Measurements from ENCODE around the gene RTN4R. TPM values are rescaled to one million over a fixed set of nuclear protein-coding genes. Genes with fewer than 3 reads are reported as not detected.
A peak's percentile ranks its signal among the peaks of the same experiment; 100 is the strongest.

Gene RTN4R
- total and polyA plus RNA-seq, 9 of the 15 experiments (the other 6 are each of a cell fraction or from before 2014, with no cell fraction given), result 0.04 to 2.8 (median 1.4) TPM; not detected in 3

GRCh38 chr22:20244250-20244648 is 23.9 kb downstream of the RTN4R start (continued):
- TF ChIP-seq ETS1 (conservative IDR thresholded peaks at IDR 0.05; ENCODE audit: control insufficient read depth, low read depth, low read length) (no peak), PHTF2 (CRISPR knock-in tag; IDR thresholded peaks at IDR 0.05) (no peak), ELF2 (CRISPR knock-in tag; IDR thresholded peaks at IDR 0.05) (0 out of 2 replicates have a peak, but pooled peaks have one; percentile 12), MEF2D (tag; conservative IDR thresholded peaks at IDR 0.05; ENCODE audit: low read depth) (no peak), ZNF324 (CRISPR knock-in tag; IDR thresholded peaks at IDR 0.05) (no peak), ZNF174 (CRISPR knock-in tag; IDR thresholded peaks at IDR 0.05) (no peak), MCM7 (IDR thresholded peaks at IDR 0.05) (no peak), ILK (tag; IDR thresholded peaks at IDR 0.05; ENCODE audit: borderline replicate concordance, low read depth) (no peak), MEIS2 (IDR thresholded peaks at IDR 0.05; ENCODE audit: partially characterized antibody) (no peak), MYC (IDR thresholded peaks at IDR 0.05; ENCODE audit: low read depth, low read length) (no peak), MYC (CRISPR knock-in tag; IDR thresholded peaks at IDR 0.05; ENCODE audit: borderline replicate concordance, low read depth) (0 out of 2 replicates have a peak, but pooled peaks have one; percentile 45), GABPA (tag; conservative IDR thresholded peaks at IDR 0.05; ENCODE audit: low read depth) (no peak), PBX2 (CRISPR knock-in tag; IDR thresholded peaks at IDR 0.05; ENCODE audit: low read depth) (no peak; the same call in 1 of the 2 replicates), PBX2 (tag; conservative IDR thresholded peaks at IDR 0.05; ENCODE audit: low read depth) (no peak), ZNF165 (CRISPR knock-in tag; IDR thresholded peaks at IDR 0.05; ENCODE audit: borderline replicate concordance) (no peak), PHF21A (IDR thresholded peaks at IDR 0.05; ENCODE audit: borderline replicate concordance, low read depth) (no peak), BACH1 (tag; IDR thresholded peaks at IDR 0.05) (no peak), NR4A1 (CRISPR knock-in tag; IDR thresholded peaks at IDR 0.05) (no peak), NR4A1 (tag; IDR thresholded peaks at IDR 0.05) (no peak), KDM5B (IDR thresholded peaks at IDR 0.05; ENCODE audit: insufficient replicate concordance, low read depth, low read length) (peak; percentile 13), RBM15 (IDR thresholded peaks at IDR 0.05; ENCODE audit: insufficient read depth, low read length) (no peak), E2F3 (CRISPR knock-in tag; IDR thresholded peaks at IDR 0.05) (no peak), CC2D1A (IDR thresholded peaks at IDR 0.05) (no peak), POLR2A (conservative IDR thresholded peaks at IDR 0.05) (no peak), CBFB (CRISPR knock-in tag; IDR thresholded peaks at IDR 0.05) (no peak), ZNF311 (CRISPR knock-in tag; IDR thresholded peaks at IDR 0.05) (no peak)

All from K562 (cell line).